D721Med (cell line): Measurements from ENCODE around the gene DAAM2.

Experiments used
- DNase-seq: peaks from one replicate; pipeline ENCODE4 v3.0.0; 2011; ENCODE audit warnings: low spot score; ENCODE audit not compliant: insufficient read length
- FAIRE-seq: peaks from 2 replicates; lab custom pipeline; 2011; peaks lifted over from hg19 to GRCh38; lab: Jason Lieb, UNC
- CTCF ChIP-seq: IDR thresholded peaks from 2 replicates; pipeline ENCODE4 v1.5.1; 2012; ENCODE audit warnings: mild to moderate bottlenecking, control low read depth; ENCODE audit not compliant: insufficient read depth; ENCODE audit errors: missing control alignments

Gene DAAM2

GRCh38 chr6:39891976-39892375, 99.8 kb downstream of the DAAM2 start:
- DNase-seq (no peak), FAIRE-seq (no peak)
- TF ChIP-seq CTCF: no peak

- DNase-seq: no peak
- TF ChIP-seq CTCF: peak; percentile 31
- FAIRE-seq: no peak
Measured at GRCh38 chr6:39892490-39893129, 100.4 kb downstream of the DAAM2 start.

GRCh38 chr6:39893286-39893685, 101.1 kb downstream of the DAAM2 start:
- no peak for TF ChIP-seq CTCF
- FAIRE-seq (no peak), DNase-seq (no peak)

GRCh38 chr6:39896701-39897100, 104.5 kb downstream of the DAAM2 start:
- no peak for TF ChIP-seq CTCF
- FAIRE-seq (no peak), DNase-seq (no peak)

- no peak for TF ChIP-seq CTCF
- DNase-seq (no peak), FAIRE-seq (no peak)
Measured at GRCh38 chr6:39897698-39898097, 105.5 kb downstream of the DAAM2 start.

- no peak for FAIRE-seq
Measured at GRCh38 chr6:39898625-39899024, 106.4 kb downstream of the DAAM2 start.

More at GRCh38 chr6:39898625-39899024, 106.4 kb downstream of the DAAM2 start:
- DNase-seq: no peak
- TF ChIP-seq CTCF: no peak
